Ramos (cell line): ENCODE results near the gene NR2F1-AS1.

ENCODE experiments used
- in situ Hi-C: fragments of 300-500 bp; cut with MboI; formaldehyde crosslinking; loops from one replicate; pipeline ENCODE4 v1.14.3; 2022; ENCODE audit warnings: low sequenced_read_pairs; ENCODE audit not compliant: unreplicated experiment

The NR2F1-AS1 gene

DNA sequence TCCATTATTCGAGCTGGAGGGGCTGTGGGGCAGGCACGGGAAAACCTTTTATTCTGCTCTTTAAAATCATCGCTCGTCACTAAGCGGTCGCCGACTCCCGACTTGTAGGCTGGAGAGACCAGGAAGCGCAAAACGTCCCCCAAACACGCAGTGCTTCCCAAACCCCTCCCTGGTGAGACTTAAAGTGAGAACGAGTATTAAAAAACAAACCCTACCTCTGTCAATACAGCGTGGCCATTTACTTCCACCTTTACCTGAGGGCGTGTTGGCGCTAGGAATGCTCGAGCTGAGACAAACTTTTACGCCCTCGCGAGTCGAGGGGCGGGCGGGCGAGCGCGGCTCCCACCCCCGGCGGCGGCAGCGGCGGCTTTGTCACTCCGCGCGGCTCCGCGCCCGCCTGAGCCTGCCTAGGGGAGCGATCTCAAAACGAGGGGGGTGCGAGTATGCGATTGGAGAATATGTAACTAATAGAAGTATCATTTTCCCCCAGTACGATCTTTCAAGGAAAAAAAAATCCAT, at the start of gene NR2F1-AS1:
Gene NR2F1-AS1 (minus strand): TSS at position 293 of the 519 bp plus-strand sequence.
- in situ Hi-C loops, result loop anchor here (25.0 kb wide), 1 partner anchor 331 kb away; no protein-coding TSS in a partner anchor

DNA sequence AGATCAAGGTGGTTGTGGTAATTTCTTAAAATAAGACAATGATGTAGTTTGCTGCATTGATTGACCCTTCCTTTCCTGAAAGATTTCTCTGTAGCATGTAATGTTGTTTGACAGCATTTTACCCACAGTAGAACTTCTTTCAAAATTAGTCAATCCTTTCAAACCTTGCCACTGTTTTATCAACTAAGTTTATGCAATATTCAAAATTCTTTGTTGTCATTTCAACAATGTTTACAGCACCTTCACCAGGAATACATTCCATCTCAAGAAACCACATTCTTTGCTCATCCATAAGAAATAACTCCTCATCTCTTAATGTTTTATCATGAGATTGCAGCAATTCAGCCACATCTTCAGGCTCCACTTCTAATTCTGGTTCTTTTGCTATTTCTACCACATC, 45.8 kb upstream of the NR2F1-AS1 start:
- in situ Hi-C loops, result no loop called here

DNA sequence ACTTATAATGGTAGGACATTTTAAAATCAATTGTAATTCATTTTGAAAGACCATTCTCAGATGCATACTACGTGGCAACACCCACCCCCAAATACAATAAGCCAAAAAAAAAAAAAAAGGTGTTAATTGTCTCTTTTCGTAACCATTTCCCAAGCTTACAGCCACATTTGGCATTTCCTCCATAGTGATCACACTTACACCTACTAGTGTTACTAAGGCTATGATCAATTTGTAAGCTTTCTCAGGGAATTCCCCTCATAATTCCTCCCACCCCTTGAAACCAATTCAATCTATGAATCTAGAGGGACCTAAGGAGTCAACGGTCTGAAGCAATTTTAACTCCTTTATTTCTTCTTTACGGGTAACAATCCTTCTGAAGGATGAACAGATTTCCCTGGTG, 42.1 kb upstream of the NR2F1-AS1 start:
- in situ Hi-C loops, result no loop called here

DNA sequence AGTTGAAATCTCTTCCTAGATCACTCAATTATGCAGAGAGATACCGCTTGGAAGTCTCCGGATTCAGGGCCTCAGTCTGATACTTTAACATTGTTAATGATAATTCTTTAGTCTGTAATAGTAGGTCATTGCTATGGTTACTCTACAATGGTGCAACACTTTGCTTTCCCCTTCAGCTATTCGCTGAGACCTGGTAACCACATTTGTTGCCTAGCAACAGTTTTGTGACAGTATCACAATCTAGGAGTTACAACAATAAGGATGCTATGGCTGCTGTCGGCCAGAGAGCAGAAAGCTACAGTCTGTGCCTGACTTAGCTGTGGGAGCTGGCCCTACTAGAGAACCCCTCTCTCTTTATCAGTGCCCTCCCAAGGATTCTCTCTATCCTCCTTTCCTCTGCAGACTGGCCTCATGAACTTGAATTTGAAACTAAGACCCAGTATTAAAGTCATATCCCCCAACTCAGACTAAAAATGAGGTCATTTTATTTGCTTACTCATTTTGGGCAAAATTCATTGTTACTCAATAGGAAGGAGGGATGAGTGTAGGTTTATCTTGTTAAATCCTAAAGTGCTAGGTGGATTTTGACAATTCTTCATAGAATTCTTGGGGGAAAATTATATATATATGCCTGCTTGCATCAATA, 41.3 kb upstream of the NR2F1-AS1 start:
- in situ Hi-C loops, result no loop called here

DNA sequence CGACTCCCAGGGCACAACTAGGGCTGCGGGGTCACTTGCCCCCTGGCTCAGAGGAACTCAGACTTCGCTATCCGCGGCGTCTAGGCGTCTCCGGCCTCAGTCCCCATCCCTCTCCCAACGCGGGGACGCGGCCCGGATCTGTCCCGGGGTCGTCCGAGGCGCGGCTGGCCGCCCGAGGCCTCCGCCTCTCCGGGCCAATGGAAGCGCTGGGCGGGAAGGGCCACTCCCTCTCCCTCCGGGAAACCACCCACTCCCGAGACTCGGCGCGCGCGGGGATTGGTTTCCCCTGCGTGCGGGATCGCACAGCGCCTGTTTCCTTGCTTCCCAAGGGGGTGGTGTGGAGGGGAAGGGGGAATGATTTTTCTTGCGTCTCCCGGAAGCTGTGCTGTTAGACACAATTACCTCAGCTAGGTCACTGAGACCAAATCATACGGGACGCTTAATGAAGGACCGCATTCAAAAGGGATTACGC, 40.3 kb upstream of the NR2F1-AS1 start:
- in situ Hi-C loops, result no loop called here

DNA sequence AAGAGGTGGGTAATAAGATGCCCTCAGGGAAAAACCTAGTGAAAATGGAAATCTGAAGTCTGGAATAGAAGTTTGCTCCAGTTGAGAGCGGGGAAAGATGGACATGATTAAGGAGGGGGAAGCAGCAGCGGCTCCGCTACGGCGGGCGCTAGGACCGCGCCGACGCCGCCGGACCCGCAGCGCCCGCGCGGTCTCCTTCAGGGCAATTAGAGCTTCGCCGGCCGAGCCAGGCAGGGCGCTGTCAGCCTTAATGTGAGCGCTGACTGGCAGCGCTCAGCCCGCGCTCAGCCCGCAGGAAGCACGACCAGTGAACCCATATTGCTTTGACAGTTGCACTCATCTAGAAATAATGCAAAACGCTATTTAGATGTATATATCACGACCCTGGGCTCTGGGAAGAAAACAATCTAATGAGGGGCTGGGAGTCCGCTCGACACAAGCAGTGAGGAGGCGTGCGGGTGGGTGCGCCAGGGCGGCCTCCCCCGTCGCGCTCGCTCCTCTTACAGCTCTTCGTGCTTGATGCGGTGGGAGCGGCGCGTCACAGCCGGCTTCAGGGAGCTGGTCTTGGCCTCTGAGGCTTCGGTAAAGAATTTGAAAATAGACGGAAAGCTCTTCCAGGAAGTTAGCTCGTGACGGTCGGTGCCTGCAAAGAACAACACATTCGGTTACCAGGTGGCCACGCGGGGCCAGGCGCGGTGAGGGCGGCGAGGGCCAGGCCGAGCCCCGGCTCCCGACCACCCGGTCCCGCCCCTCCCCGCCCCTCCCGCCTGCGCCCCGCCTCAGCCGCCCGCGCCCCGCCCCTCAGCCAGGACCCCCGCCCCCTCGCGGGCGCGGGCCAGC, 39.7 kb upstream of the NR2F1-AS1 start:
- in situ Hi-C loops, result no loop called here

DNA sequence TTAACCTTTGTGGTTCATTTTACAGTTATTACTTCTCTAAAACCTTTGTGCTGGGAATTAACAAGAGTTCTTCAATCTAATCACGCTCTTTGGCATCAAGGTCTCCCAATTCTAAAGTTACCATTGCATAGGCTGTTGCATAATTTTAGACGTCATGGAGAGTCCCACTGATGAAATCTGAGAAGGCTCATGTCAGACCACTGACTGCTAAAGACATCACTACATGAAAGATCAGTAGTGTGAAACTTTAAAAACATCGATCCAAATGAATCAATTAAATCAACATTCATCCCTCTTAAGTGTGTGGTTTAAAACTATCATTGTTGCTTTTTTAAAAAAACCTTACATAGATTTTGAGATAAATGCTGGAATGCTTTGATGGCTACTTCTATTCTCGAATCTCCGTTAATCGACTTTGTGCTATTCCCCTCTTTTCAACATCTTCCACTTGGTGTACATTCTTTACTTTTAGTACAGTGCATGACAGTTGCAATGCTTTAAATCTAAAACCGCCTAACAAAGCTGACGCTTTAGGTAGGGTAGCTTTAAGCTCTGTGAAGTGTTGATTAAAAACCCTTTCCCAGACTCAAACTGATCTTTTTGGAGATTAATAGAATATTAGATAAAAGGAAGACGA, 35.6 kb upstream of the NR2F1-AS1 start:
- in situ Hi-C loops, result no loop called here

DNA sequence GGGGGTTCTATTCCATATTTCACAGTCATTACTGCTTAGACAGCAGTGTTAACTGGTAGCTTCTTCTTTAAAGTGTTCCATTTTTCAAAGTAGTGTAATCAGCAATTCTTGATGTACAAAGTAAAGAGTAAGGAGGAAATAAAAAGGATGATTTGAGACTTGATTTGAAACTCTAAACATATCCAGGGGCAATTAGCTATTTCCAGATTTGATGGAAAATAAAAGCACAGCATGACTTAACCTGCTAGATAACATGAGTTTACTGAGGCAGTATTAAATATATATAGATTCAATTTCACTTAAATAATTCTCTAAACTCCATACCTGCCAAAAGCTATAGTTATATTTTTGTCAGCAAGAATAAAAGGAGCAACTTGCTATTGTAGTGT, 31.8 kb upstream of the NR2F1-AS1 start:
- in situ Hi-C loops, result no loop called here

DNA sequence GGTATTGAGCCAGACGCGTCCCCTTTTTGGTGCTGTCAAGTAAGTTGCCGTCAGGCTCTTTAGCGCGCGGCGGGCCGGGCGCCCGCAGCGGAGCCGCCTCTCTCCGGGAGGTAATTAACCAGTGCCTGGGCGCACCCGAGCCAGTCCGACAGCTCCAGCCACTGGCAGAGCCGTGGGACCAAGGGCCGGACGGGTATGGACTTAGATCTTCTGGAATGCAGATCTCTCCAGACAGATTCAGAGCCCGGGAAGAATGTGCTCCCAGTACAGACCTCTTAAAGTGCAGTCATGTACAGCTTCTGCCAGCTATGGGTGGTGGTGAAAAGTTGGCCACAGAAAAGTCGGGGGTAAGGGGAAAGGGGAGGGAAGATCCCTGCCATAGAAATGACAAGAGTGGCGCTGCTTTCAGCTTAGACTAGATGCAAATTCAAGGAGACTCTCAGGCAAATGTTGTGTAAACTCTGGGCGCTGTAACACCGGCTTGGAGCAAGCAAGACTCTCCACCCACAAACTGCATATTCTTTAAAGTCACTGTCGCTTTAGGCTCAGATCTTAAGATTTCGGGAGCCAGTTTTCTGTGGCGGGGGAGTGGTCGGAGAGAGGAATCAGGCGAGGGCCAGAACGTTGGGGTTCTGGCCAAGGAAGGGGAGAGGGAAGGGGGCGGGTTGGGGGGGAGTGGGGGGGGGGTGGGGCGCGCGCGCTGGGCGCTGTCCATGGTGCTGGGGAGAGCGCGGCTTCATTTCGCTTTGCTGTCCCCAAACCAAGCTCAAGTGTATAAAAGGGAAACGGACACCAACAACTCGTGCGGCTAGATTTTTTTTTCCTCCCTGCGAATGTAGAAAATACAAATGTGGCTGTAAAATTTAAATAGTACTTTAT, 31.2 kb upstream of the NR2F1-AS1 start:
- in situ Hi-C loops, result no loop called here

DNA sequence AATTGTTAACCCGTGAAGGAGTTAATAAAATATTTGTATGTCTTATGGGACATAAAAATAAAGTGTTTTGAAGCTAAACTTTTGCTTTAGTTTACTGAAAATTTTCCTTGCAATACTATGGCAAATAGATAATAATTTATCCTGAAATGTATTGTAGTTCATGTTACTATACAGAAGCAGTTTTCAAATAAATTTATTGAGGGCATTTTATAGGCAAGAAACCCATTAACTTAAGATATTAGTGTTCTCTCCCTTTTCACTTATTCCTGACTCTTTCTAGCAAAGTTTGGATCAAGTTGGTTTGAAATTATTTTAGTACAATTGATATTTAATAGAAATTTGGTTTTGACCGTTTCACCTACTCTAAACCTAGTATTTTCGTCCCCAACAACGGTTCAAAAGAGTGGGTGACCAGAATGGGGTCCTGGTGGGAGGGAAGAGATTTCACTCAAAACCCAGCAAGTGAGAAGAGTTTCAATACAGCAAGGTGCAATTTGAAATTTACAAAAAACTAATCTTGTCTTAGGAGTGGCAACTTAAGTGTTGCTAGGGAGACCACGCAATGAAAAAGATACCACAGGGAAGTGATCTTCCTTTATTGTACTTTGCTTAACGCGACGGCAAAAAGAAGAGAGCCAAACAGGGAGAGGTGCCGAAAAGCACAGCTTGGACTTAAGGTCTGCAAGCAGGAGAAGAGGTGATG, 30.4 kb upstream of the NR2F1-AS1 start:
- in situ Hi-C loops, result no loop called here

DNA sequence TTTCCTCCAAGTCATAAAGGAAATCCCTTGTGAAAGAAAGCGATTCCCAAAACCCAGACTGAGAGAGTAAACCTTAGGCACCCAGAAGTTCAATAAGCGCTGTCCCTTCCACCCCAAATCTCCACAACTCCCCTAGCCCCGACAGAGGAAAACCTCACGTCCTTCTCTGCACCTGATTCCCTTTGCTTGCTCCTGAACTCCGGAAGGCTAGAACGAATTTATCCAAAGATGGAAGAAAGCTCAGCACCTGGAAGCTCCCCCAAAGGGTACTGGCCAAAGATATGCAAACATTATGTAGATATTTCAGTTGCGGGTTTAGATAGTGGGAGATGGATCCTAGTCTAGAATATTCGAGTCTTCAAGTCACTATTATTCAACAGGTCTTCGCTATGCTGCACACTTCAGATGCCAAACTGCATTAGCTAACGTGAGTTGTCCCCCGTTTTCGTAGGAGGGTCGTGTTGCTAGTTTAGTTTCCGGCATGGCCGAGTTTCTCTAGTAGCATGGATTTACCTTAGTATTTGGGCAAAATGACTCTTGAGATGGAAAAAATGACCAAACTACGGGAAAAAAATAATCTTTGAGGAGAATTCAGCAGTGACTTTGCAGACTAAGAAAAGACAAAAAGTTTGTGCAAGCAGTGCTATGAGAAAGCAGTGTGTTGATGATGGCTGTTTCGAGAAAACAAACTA, 29.7 kb upstream of the NR2F1-AS1 start:
- in situ Hi-C loops, result no loop called here

DNA sequence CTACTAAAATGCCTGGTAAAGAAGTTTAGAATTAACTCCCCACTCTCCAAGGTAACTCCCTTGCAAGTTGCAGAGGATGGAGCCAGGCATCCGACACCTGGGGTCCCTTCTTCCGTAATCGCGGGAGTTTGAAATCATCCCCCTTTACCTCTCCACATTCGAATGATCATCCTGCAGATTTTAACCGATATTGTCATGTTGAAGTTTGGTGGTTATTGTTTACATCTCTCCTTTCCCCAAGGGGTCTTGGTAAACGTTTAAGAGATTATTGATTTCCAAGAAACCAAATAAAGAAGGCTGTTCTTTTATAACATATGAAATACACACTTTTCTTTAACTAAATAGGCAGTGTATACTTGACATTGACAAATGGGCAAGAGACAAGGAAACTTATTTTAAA, 28.7 kb upstream of the NR2F1-AS1 start:
- in situ Hi-C loops, result no loop called here

DNA sequence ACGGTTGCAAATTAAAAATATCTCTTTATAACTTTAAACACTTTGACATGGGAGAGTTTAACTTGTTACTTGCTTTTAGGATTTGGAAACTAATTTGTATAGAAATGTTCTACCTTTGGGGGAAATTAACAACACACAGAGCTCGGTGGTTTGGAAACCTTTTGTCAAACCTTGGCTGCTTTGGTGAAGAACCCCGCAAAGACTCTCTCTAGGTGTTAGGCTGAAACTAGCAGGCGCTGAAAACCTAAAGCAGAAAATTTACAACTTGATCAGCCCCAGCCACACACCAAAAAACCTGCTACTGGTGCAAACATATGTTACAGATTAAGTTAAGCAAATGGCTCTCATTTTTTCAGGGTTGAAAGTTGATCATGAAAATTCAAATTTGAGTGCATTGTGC, 27.8 kb upstream of the NR2F1-AS1 start:
- in situ Hi-C loops, result no loop called here

DNA sequence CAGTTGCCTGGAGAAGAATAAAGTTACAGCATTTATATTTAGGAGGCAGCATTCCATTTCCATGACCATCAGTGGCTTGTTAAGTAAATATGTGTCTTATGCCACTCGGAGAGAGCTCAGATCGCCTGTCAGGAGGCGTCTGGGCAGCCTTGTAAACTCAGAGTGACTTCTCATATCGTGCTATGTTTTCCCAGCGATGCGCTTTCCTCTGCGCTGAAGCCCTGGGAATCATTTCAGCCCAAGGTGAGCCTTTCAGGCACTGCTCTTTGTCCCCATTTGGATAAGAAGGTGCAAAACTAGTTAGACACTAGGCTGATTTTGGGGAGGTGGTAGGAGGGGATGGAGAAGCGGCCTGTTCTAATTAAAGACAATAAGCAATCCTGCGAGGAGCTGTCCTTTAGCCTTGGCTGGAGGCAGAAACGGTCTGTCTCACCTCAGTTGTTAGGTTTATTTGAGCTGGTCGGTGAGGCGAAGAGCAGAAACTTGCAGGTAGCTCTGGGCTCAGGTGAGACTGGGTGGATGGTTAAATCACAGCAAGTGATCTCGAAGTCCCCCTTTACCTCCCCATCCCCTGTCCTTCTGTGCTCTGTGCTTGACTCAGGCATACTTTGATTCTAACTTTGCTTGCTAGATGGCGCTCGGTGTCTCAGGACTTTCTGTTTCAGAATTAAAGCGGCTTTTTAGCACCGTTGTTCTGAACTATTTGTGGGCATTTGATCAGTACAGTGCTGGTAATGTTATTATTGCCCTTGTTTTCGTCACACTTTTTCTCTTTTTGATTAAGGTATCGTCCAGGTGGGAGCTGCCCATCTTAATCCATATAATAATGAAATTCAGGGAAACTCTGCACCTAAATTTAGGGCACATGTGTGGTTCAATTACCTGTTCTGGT, 26.6 kb upstream of the NR2F1-AS1 start:
- in situ Hi-C loops, result no loop called here

DNA sequence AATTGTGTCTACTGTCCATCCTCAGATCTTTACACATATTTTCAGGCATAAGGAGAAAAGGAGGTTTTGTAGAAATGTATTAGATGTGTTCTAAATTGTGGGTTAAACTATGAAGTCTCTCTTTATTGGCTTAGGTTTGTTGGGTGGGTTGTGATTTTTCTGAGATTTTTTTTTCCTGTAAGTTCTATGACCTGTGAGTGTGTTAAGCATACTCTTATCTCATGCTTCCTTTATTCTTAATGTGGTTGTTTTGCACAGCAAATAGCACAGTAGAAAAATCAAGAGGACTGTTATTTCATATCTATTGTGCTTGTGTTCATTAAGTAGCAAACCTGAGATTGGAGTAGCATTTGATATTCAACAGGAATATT, 25.3 kb upstream of the NR2F1-AS1 start:
- in situ Hi-C loops, result no loop called here

DNA sequence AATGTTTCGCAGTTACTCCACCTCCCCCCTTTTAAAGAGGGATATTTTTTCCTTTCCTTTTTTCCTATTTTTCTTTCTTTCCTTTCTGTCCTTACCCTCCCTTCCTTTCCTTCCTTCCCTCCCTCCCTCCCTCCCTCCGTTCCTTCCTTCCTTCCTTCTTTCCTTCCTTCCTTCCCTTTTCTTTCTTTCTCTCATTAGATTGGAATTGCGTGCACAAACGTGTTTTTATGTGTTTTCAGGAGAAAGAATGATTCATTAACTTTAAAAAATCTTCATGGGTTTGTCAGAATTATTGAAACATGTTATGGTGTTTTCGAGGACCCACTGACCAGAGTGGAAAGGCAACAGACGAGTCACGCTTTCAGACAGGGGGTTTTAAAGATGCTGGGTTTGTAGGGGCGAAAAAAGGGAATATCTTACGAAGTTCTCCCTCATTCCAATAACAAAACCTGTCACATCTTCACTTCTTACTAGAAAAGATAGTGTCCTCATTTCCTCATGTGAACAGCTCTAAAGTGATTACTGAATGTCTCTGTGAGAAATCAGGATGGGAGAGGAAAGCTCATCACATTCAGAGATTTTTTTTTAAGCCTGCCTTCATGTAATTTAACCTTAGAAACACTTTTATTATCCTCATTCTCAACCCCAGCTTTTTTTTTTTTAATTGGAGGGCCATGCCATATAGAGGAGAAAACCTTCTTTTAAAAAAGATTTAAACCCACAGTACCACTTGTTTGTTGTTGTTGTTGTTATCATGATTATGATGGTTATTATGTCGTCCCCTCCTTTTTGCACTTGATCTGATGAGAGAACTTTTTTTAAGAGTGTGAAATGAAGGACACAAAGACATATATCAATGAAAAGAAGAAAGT, 23.9 kb upstream of the NR2F1-AS1 start:
- in situ Hi-C loops, result no loop called here
